ENCODE measurements around the gene BCL2L2. TPM values are rescaled to one million over a fixed set of nuclear protein-coding genes. Genes with fewer than 3 reads are reported as not detected.
"Not testable (repeated sequence)": the region's sequence is repeated elsewhere in the genome, so short reads cannot be mapped to it uniquely, and the experiment has no call there.

Gene BCL2L2, protein sequence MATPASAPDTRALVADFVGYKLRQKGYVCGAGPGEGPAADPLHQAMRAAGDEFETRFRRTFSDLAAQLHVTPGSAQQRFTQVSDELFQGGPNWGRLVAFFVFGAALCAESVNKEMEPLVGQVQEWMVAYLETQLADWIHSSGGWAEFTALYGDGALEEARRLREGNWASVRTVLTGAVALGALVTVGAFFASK
- 10 to 100 TPM; 35.4 to 48.4 (median 44.7) TPM for total RNA-seq

GRCh38 chr14:23306412-23307145 is at the start of gene BCL2L2:
Gene BCL2L2 (plus strand): TSS chr14:23306833. CDS start chr14:23307768, 935 bp downstream.
- WGBS: 5% methylated on average over 22 of the region's 24 CpGs
- Histone ChIP-seq H3K4me3 (peak within 1 kb of the TSS; percentile 67), H3K27ac (peak within 1 kb of the TSS; percentile 88), H3K4me1 (peaks cover 43% of the 10 kb centered on the region), H3K9me3 (no peaks in the 10 kb centered on the region), H3K36me3 (peaks cover 27% of the 10 kb centered on the region), H3K27me3 (no peaks in the 10 kb centered on the region)
- TF ChIP-seq POLR2A (IDR thresholded peaks at IDR 0.05) (peak in 1 of 2 donors; percentile 49), EP300 (IDR thresholded peaks at IDR 0.05) (no peak)
- TF ChIP-seq, protein P1, sequence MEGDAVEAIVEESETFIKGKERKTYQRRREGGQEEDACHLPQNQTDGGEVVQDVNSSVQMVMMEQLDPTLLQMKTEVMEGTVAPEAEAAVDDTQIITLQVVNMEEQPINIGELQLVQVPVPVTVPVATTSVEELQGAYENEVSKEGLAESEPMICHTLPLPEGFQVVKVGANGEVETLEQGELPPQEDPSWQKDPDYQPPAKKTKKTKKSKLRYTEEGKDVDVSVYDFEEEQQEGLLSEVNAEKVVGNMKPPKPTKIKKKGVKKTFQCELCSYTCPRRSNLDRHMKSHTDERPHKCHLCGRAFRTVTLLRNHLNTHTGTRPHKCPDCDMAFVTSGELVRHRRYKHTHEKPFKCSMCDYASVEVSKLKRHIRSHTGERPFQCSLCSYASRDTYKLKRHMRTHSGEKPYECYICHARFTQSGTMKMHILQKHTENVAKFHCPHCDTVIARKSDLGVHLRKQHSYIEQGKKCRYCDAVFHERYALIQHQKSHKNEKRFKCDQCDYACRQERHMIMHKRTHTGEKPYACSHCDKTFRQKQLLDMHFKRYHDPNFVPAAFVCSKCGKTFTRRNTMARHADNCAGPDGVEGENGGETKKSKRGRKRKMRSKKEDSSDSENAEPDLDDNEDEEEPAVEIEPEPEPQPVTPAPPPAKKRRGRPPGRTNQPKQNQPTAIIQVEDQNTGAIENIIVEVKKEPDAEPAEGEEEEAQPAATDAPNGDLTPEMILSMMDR (IDR thresholded peaks at IDR 0.05): no peak
- DNase-seq (ENCODE audit: low spot score in 2 of 2): peak; percentile 96 to 97

GRCh38 chr14:23258256-23258655 is 48.4 kb upstream of the BCL2L2 start:
- WGBS: 93% methylated on average over 5 of the region's 5 CpGs
- Histone ChIP-seq H3K27me3 (no peaks in the 10 kb centered on the region), H3K27ac (no peak overlapping the region), H3K9me3 (no peaks in the 10 kb centered on the region), H3K4me3 (no peak overlapping the region), H3K36me3 (no peaks in the 10 kb centered on the region), H3K4me1 (no peaks in the 10 kb centered on the region)
- TF ChIP-seq POLR2AphosphoS5 (IDR thresholded peaks at IDR 0.05): no peak
- TF ChIP-seq POLR2A (IDR thresholded peaks at IDR 0.05): no peak
- TF ChIP-seq, protein P1 (IDR thresholded peaks at IDR 0.05): no peak
- TF ChIP-seq EP300 (IDR thresholded peaks at IDR 0.05): no peak
- DNase-seq (ENCODE audit: low spot score in 2 of 2): no peak

- Histone ChIP-seq H3K36me3 (no peaks in the 10 kb centered on the region), H3K27me3 (no peaks in the 10 kb centered on the region), H3K4me1 (no peaks in the 10 kb centered on the region), H3K9me3 (no peaks in the 10 kb centered on the region), H3K4me3 (no peak overlapping the region), H3K27ac (no peak overlapping the region)
- TF ChIP-seq EP300 (IDR thresholded peaks at IDR 0.05) (no peak), POLR2AphosphoS5 (IDR thresholded peaks at IDR 0.05) (no peak), POLR2A (IDR thresholded peaks at IDR 0.05) (no peak)
- TF ChIP-seq, protein P1 (IDR thresholded peaks at IDR 0.05): no peak
- DNase-seq (ENCODE audit: low spot score in 2 of 2): no peak
Measured at GRCh38 chr14:23259426-23259825, 47.2 kb upstream of the BCL2L2 start.

DNA sequence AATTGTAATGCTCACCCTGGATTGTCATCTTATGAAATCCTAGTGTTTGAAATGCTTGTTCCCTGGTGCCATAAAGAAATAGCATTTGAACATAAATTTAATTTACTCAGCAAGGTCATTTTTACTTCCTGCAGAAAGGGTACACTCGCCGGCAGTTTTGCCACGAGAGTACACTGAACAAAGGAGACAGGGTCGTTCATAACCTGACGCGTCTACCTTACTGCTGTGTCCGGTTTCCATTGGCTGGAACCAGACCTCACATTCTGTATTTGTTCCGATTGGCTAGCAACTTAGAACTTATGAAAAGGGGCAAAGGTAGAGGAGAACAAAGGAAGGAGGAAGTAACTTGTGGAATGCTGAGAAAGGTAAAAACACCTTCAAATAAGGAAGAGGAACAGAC is 45.8 kb upstream of the BCL2L2 start:
- H3K27ac ChIP-seq; H3K27me3 ChIP-seq; DNase-seq (ENCODE audit: low spot score in 2 of 2); H3K9me3 ChIP-seq; H3K4me1 ChIP-seq; H3K36me3 ChIP-seq; H3K4me3 ChIP-seq: not testable (repeated sequence)
- 84% methylated on average over 8 of the region's 8 CpGs for WGBS

DNA sequence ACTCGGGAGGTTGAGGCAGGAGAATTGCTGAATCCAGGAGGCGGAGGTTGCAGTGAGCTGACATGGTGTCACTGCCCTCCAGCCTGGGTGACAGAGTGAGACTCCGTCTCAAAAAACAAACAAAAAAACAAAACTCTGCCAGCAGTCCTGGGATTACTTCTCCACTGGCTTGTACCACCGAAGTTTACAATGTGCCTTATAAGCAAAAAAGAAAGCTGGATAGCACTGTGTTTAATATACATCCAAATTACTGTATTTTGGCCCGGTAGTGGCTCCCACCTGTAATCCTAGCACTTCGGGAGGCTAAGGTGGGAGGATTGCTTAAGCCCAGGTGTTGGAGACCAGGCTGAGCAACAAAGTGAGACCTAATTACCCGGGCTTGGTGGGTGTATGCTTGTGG is 37.4 kb upstream of the BCL2L2 start:
- no peak overlapping the region for H3K27ac ChIP-seq
- H3K27me3 ChIP-seq: no peaks in the 10 kb centered on the region
- TF ChIP-seq, protein P1 (IDR thresholded peaks at IDR 0.05): no peak
- TF ChIP-seq POLR2AphosphoS5 (IDR thresholded peaks at IDR 0.05): no peak
- peaks cover 3% of the 10 kb centered on the region for H3K4me1 ChIP-seq
- no peaks in the 10 kb centered on the region for H3K36me3 ChIP-seq
- H3K4me3 ChIP-seq: no peak overlapping the region
- H3K9me3 ChIP-seq: no peaks in the 10 kb centered on the region
- no peak for DNase-seq (ENCODE audit: low spot score in 2 of 2)
- 91% methylated on average over 7 of the region's 7 CpGs for WGBS
